Astrocyte (in vitro differentiated cells and primary cell): ENCODE results near the gene KCNMB2. TPM values are rescaled to one million over a fixed set of nuclear protein-coding genes. Genes with fewer than 3 reads are reported as not detected.

Experiments used
- DNase-seq: peaks from one replicate; pipeline ENCODE4 v3.0.0-alpha.2; 2010; ENCODE audit warnings: low read depth
- FAIRE-seq: peaks from 2 replicates; lab custom pipeline; 2011; peaks lifted over from hg19 to GRCh38; lab: Jason Lieb, UNC
- H2AFZ ChIP-seq: 2 replicates; pipeline ENCODE4 v1.6.0; 2012; ENCODE audit warnings: low read depth, low read length, inconsistent platforms
- H3K27ac ChIP-seq: 2 replicates; pipeline ENCODE4 v1.5.1; 2011; ENCODE audit warnings: low read depth, low read length, inconsistent platforms
- H3K27me3 ChIP-seq: 2 replicates; pipeline ENCODE4 v1.6.0; 2011; ENCODE audit warnings: low read length, inconsistent platforms; ENCODE audit not compliant: insufficient read depth
- H3K36me3 ChIP-seq: 2 replicates; pipeline ENCODE4 v1.5.1; 2011; ENCODE audit warnings: low read length, inconsistent platforms; ENCODE audit not compliant: insufficient read depth
- H3K4me1 ChIP-seq: 2 replicates; pipeline ENCODE4 v1.5.1; 2011; ENCODE audit warnings: low read length, inconsistent platforms; ENCODE audit not compliant: insufficient read depth
- H3K4me2 ChIP-seq: 2 replicates; pipeline ENCODE4 v1.6.0; 2012; ENCODE audit warnings: low read length, inconsistent platforms
- H3K4me3 ChIP-seq: 2 replicates; pipeline ENCODE4 v1.5.1; 2011; ENCODE audit warnings: low read depth, mild to moderate bottlenecking, low read length, inconsistent platforms; ENCODE audit not compliant: insufficient read depth
- H3K79me2 ChIP-seq: 2 replicates; pipeline ENCODE4 v1.6.0; 2012; ENCODE audit warnings: mild to moderate bottlenecking, low read length, inconsistent platforms; ENCODE audit not compliant: insufficient read depth
- H3K9ac ChIP-seq: 2 replicates; pipeline ENCODE4 v1.6.0; 2012; ENCODE audit warnings: mild to moderate bottlenecking, low read length, inconsistent platforms
- H3K9me3 ChIP-seq: 2 replicates; pipeline ENCODE4 v1.5.1; 2012; ENCODE audit warnings: low read depth, mild to moderate bottlenecking, low read length, inconsistent platforms; ENCODE audit not compliant: insufficient read depth
- H4K20me1 ChIP-seq: 2 replicates; pipeline ENCODE4 v1.6.0; 2012; ENCODE audit warnings: low read length, inconsistent platforms; ENCODE audit not compliant: insufficient read depth
- H3K27ac Mint-ChIP-seq: one replicate; pipeline ENCODE4 v1.8.0; 2021; ENCODE audit warnings: mild to moderate bottlenecking, mixed read lengths; ENCODE audit not compliant: unreplicated experiment
- H3K27me3 Mint-ChIP-seq: one replicate; pipeline ENCODE4 v1.8.0; 2021; ENCODE audit warnings: low read depth, mixed read lengths; ENCODE audit not compliant: unreplicated experiment
- H3K36me3 Mint-ChIP-seq: one replicate; pipeline ENCODE4 v1.8.0; 2021; ENCODE audit warnings: low read depth, mixed read lengths; ENCODE audit not compliant: unreplicated experiment
- H3K4me1 Mint-ChIP-seq: one replicate; pipeline ENCODE4 v1.8.0; 2021; ENCODE audit warnings: low read depth, mixed read lengths; ENCODE audit not compliant: unreplicated experiment
- H3K4me3 Mint-ChIP-seq: one replicate; pipeline ENCODE4 v1.8.0; 2021; ENCODE audit warnings: mild to moderate bottlenecking, moderate library complexity, mixed read lengths; ENCODE audit not compliant: unreplicated experiment
- H3K9me3 Mint-ChIP-seq: one replicate; pipeline ENCODE4 v1.8.0; 2021; ENCODE audit warnings: mild to moderate bottlenecking, mixed read lengths; ENCODE audit not compliant: unreplicated experiment
- EZH2 ChIP-seq: IDR thresholded peaks from 2 replicates; pipeline ENCODE4 v1.6.1; 2012; ENCODE audit warnings: mild to moderate bottlenecking, low read length, inconsistent platforms; ENCODE audit not compliant: insufficient read depth
- total RNA-seq: library from RNA; stranded (reverse); gene quantifications from 2 replicates; pipeline ENCODE4 v1.2.1, GENCODE V29; 2021
- TF ChIP-seq, protein P1 (sequence below): IDR thresholded peaks from 2 replicates; pipeline ENCODE4 v1.5.1; 2011; ENCODE audit warnings: low read depth, mild to moderate bottlenecking, inconsistent platforms, low read length, moderate library complexity; ENCODE audit not compliant: insufficient read depth

KCNMB2 gene
- total RNA-seq, 1 donor from 2014 or later = not detected

DNA sequence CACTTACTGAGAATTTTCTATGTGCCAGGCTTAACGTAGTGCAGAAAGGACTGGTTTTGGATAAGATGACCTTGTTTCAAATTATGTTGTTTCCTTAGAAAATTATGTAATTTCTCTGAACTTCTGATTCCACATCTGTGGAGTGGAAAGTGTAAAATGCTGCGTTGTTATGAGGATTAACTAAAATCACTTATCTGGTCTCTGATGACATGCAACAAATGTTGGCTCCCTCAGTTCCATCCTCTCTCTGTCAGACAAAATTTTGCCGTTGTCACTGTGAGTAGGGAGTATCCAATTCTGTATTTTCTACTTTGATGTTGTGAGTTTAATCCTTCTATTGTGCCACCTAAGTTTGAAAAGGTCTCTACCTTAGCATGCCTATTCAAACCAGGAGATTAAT, 175.5 kb downstream of the KCNMB2 start:
- no peaks in the 10 kb centered on the region for H4K20me1 ChIP-seq
- no peaks in the 10 kb centered on the region for H3K9me3 ChIP-seq
- no peak overlapping the region for H3K4me2 ChIP-seq
- no peak overlapping the region for H3K9ac ChIP-seq
- FAIRE-seq (no peak), DNase-seq (no peak)
- no peaks in the 10 kb centered on the region for H3K79me2 ChIP-seq
- Mint-ChIP-seq H3K27ac (no peak overlapping the region), H3K36me3 (no peaks in the 10 kb centered on the region), H3K27me3 (no peaks in the 10 kb centered on the region), H3K9me3 (no peaks in the 10 kb centered on the region), H3K4me3 (no peak overlapping the region), H3K4me1 (peaks cover 9% of the 10 kb centered on the region)
- no peaks in the 10 kb centered on the region for H3K27me3 ChIP-seq
- no peaks in the 10 kb centered on the region for H3K4me1 ChIP-seq
- no peak overlapping the region for H2AFZ ChIP-seq
- no peak overlapping the region for H3K4me3 ChIP-seq
- no peaks in the 10 kb centered on the region for H3K36me3 ChIP-seq
- TF ChIP-seq, protein P1, sequence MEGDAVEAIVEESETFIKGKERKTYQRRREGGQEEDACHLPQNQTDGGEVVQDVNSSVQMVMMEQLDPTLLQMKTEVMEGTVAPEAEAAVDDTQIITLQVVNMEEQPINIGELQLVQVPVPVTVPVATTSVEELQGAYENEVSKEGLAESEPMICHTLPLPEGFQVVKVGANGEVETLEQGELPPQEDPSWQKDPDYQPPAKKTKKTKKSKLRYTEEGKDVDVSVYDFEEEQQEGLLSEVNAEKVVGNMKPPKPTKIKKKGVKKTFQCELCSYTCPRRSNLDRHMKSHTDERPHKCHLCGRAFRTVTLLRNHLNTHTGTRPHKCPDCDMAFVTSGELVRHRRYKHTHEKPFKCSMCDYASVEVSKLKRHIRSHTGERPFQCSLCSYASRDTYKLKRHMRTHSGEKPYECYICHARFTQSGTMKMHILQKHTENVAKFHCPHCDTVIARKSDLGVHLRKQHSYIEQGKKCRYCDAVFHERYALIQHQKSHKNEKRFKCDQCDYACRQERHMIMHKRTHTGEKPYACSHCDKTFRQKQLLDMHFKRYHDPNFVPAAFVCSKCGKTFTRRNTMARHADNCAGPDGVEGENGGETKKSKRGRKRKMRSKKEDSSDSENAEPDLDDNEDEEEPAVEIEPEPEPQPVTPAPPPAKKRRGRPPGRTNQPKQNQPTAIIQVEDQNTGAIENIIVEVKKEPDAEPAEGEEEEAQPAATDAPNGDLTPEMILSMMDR = no peak
- no peak for TF ChIP-seq EZH2
- no peak overlapping the region for H3K27ac ChIP-seq

- DNase-seq (no peak), FAIRE-seq (no peak)
- Mint-ChIP-seq H3K4me1 (peaks cover 9% of the 10 kb centered on the region), H3K27me3 (no peaks in the 10 kb centered on the region), H3K27ac (no peak overlapping the region), H3K36me3 (no peaks in the 10 kb centered on the region), H3K4me3 (no peak overlapping the region), H3K9me3 (no peaks in the 10 kb centered on the region)
- TF ChIP-seq EZH2 = no peak
- H3K79me2 ChIP-seq = no peaks in the 10 kb centered on the region
- H4K20me1 ChIP-seq = no peaks in the 10 kb centered on the region
- H3K4me2 ChIP-seq = no peak overlapping the region
- no peaks in the 10 kb centered on the region for H3K27me3 ChIP-seq
- no peak overlapping the region for H3K4me3 ChIP-seq
- H3K27ac ChIP-seq = no peak overlapping the region
- H3K9ac ChIP-seq = no peak overlapping the region
- H3K4me1 ChIP-seq = no peaks in the 10 kb centered on the region
- no peaks in the 10 kb centered on the region for H3K36me3 ChIP-seq
- no peaks in the 10 kb centered on the region for H3K9me3 ChIP-seq
- H2AFZ ChIP-seq = no peak overlapping the region
These were observed 176.0 kb downstream of the KCNMB2 start for GRCh38 chr3:178712247-178712646.

DNA sequence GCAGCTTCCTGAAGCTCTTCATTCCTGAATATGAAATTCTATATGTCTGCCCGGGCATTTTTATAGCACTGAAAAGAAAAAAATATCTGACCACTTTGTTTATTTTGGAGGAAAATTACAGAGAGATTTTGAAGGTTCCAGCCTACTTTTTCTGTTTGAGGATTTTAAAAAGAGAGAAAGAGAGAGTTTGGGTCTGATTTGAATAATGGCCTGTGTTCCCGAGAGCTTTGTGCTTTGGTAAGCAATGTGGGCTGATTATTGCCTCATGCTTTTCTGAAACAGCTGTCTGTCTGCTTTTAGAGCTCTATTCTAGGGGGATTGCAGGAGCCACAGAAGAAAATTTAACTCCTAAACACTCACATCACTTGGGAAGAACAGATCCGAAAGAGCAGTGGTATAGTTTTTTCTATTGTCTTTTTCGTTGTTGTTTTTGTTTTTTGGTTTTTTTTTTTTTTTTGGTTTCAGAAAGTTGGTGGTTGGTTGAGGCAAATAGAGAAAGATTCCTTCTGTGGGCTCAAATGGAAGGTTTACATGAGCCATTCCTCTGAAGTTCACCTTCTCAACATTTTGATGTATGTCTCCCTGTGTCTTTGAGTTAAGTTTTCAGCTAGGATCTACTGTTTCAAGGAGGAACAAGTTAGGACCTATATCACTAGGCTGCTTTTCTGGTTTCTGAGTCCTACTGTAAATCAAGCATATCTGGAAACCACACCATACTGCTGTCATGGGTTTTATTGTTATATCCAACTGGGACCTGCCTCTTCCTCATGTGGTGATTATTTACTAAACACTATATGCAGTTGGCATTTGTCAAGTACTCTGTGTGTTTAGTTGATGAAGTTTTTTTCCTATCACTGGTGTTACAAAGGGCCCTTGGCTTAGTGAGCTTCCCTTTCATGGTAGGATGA, 178.9 kb downstream of the KCNMB2 start:
- TF ChIP-seq EZH2 = no peak
- TF ChIP-seq, protein P1 = no peak
- Mint-ChIP-seq H3K36me3 (no peaks in the 10 kb centered on the region), H3K4me1 (peaks cover 13% of the 10 kb centered on the region), H3K4me3 (no peak overlapping the region), H3K27me3 (no peaks in the 10 kb centered on the region), H3K9me3 (no peaks in the 10 kb centered on the region), H3K27ac (peak overlapping the region; percentile 51)
- H3K4me2 ChIP-seq = no peak overlapping the region
- no peaks in the 10 kb centered on the region for H3K9me3 ChIP-seq
- no peaks in the 10 kb centered on the region for H3K27me3 ChIP-seq
- FAIRE-seq = no peak
- no peak overlapping the region for H2AFZ ChIP-seq
- H3K79me2 ChIP-seq = no peaks in the 10 kb centered on the region
- H3K4me3 ChIP-seq = no peak overlapping the region
- H3K4me1 ChIP-seq = no peaks in the 10 kb centered on the region
- no peak overlapping the region for H3K27ac ChIP-seq
- H3K9ac ChIP-seq = no peak overlapping the region
- no peaks in the 10 kb centered on the region for H4K20me1 ChIP-seq
- no peak for DNase-seq
- H3K36me3 ChIP-seq = no peaks in the 10 kb centered on the region
